ENCODE data around the gene IDI1.
"Not testable (repeated sequence)": the region's sequence is repeated elsewhere in the genome, so short reads cannot be mapped to it uniquely, and the experiment has no call there.

IDI1 gene

GRCh38 chr10:1033601-1034000 lies 15.3 kb downstream of the IDI1 start:
- DNase-seq = no peak

- DNase-seq = no peak
Observed at GRCh38 chr10:1029838-1030237, 19.1 kb downstream of the IDI1 start.

GRCh38 chr10:1026578-1026977 lies 22.3 kb downstream of the IDI1 start:
- DNase-seq = no peak

- DNase-seq = no peak
Observed at GRCh38 chr10:1025683-1026082, 23.2 kb downstream of the IDI1 start, which contains the start of gene IDI2. Gene IDI2, minus strand, starts transcription at chr10:1025859. Its CDS starts 1,136 bp downstream, at chr10:1024723.

GRCh38 chr10:1024103-1024502 lies 24.8 kb downstream of the IDI1 start:
- no peak for DNase-seq

- DNase-seq = no peak
Observed at GRCh38 chr10:1022413-1022812, 26.5 kb downstream of the IDI1 start.

- no peak for DNase-seq
Observed at GRCh38 chr10:1020958-1021357, 28.0 kb downstream of the IDI1 start.

- DNase-seq = no peak
Observed at GRCh38 chr10:1020460-1020859, 28.5 kb downstream of the IDI1 start.

- DNase-seq = no peak
Observed at GRCh38 chr10:1019362-1019761, 29.6 kb downstream of the IDI1 start.

- no peak for DNase-seq
Observed at GRCh38 chr10:1015688-1016087, 33.2 kb downstream of the IDI1 start.

- DNase-seq = no peak
Observed at GRCh38 chr10:1011696-1012095, 37.2 kb downstream of the IDI1 start.

- no peak for DNase-seq
Observed at GRCh38 chr10:1010703-1011102, 38.2 kb downstream of the IDI1 start.

GRCh38 chr10:1009947-1010346 lies 39.0 kb downstream of the IDI1 start:
- DNase-seq = not testable (repeated sequence)

- DNase-seq = no peak
Observed at GRCh38 chr10:1009071-1009494, 39.8 kb downstream of the IDI1 start.

- no peak for DNase-seq
Observed at GRCh38 chr10:1007583-1007982, 41.3 kb downstream of the IDI1 start.

- DNase-seq = no peak
Observed at GRCh38 chr10:1006573-1006972, 42.3 kb downstream of the IDI1 start.

- no peak for DNase-seq
Observed at GRCh38 chr10:1003884-1004670, 44.8 kb downstream of the IDI1 start.

- DNase-seq = no peak
Observed at GRCh38 chr10:1002425-1003006, 46.4 kb downstream of the IDI1 start.

GRCh38 chr10:997266-998022 lies 51.5 kb downstream of the IDI1 start:
- no peak for DNase-seq

GRCh38 chr10:996031-996430 lies 52.9 kb downstream of the IDI1 start:
- DNase-seq = no peak

GRCh38 chr10:995559-995926 lies 53.4 kb downstream of the IDI1 start:
- no peak for DNase-seq

- DNase-seq = no peak
Observed at GRCh38 chr10:994836-995558, 53.9 kb downstream of the IDI1 start.

GRCh38 chr10:992871-993270 lies 56.0 kb downstream of the IDI1 start:
- DNase-seq = no peak

All from NCI-H1105 treated with DMSO at 0.1 percent for 48 hours (cell line).